Activated naive CD8-positive, alpha-beta T cell treated with anti-CD3 and anti-CD28 coated beads, Interleukin-2, amount 10 ng/mL, durations not matched to agents 7 days and 5 days (primary cell): ENCODE data around the gene FOLR1. TPM values are rescaled to one million over a fixed set of nuclear protein-coding genes. Genes with fewer than 3 reads are reported as not detected.

Source experiments
- ATAC-seq: fragments of 150-1000 bp; cut with Tn5 transposase; one replicate; pipeline ENCODE4 v1.10.0; 2021; ENCODE audit warnings: low read depth, moderate library complexity
- POLR2A ChIA-PET: fragments of 350-600 bp; sonication (Branson Sonifier 250); formaldehyde crosslinking; loops from one replicate; lab custom pipeline; 2021; ENCODE audit warnings: antibody characterized with exemption; lab: Charles Lee
- DNase-seq: peaks from one replicate; pipeline ENCODE4 v3.0.0; 2021
- H3K27ac Mint-ChIP-seq: one replicate; pipeline ENCODE4 v1.8.0; 2022; ENCODE audit warnings: mild to moderate bottlenecking, mixed read lengths
- H3K27me3 Mint-ChIP-seq: one replicate; pipeline ENCODE4 v1.8.0; 2022; ENCODE audit warnings: mild to moderate bottlenecking, moderate library complexity, mixed read lengths
- H3K36me3 Mint-ChIP-seq: one replicate; pipeline ENCODE4 v1.8.0; 2021; ENCODE audit warnings: mild to moderate bottlenecking, mixed read lengths
- H3K4me1 Mint-ChIP-seq: one replicate; pipeline ENCODE4 v1.8.0; 2021; ENCODE audit warnings: mixed read lengths
- H3K4me3 Mint-ChIP-seq: one replicate; pipeline ENCODE4 v1.8.0; 2022; ENCODE audit warnings: mild to moderate bottlenecking, moderate library complexity, mixed read lengths
- H3K9me3 Mint-ChIP-seq: one replicate; pipeline ENCODE4 v1.8.0; 2021; ENCODE audit warnings: mixed read lengths
- total RNA-seq, 2 experiments: library from RNA; stranded (reverse); gene quantifications; one replicate each; pipeline ENCODE4 v1.2.3, GENCODE V29; 2021

FOLR1 gene
- total RNA-seq, 2 experiments from 2014 or later: not detected

DNA sequence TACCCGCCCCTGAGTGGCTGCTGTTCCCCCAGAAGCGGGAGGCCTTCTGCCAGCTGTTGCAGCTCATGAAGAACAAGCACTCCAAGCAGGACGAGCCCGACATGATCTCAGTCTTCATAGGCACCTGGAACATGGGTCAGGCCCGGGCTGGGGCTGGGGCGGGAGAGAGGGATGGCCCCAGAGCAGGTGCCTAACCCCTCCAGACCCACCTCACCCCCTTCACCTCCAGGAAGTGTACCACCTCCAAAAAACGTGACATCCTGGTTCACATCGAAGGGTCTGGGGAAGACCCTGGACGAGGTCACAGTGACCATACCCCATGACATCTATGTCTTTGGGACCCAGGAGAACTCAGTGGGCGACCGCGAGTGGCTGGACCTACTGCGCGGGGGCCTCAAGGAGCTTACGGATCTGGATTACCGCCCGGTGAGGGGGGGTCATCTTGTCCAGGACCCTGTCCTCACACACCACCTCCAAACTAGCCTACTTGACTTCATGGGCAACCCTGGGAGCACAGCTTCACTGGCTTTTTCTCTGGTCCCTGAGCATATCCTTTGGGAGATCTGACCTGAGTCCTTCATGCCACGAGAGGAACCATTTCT lies 38.9 kb downstream of the FOLR1 start:
- Mint-ChIP-seq H3K4me1 (peaks cover 7% of the 10 kb centered on the region), H3K9me3 (no peaks in the 10 kb centered on the region), H3K4me3 (no peak overlapping the region), H3K27me3 (no peaks in the 10 kb centered on the region), H3K27ac (no peak overlapping the region), H3K36me3 (peaks cover 4% of the 10 kb centered on the region)
- DNase-seq (no peak), ATAC-seq (no peak)
- POLR2A ChIA-PET: no interaction called here

DNA sequence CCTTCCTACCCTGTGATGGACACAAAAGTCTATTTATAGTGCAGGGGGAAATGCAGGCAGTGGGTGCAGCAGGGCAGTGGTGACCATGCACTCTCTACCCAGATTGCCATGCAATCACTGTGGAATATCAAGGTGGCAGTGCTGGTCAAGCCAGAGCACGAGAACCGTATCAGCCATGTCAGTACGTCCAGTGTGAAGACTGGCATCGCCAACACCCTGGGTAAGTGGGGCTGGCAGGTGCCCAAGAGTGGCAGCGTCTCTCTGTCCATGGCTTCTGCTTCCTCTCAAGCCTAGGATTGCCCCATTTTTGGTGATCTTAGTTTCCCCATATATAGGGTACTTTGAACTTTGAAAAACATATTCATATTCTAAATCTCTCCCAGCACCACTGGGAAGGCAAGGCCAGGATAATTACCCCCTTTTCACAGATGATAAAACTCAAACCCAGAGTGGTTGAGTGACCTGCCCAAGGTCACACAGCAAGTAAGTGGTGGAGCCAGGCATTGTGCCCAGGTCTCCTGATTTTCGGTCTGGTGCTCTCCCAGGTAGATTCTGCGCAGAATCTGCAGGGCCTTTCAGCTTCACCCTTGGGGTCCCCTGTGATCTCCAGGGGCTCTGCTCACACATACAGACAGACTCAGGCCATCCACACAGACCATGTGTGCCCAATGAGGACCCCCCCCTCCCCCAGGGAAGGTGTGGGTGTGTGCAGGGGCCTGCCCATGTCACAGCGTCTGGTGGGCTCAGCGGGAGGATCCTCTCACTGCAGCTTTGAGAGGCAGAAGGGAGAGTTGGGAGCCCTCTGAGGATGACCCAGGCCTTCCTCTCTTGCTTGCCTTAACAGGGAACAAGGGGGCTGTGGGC lies 39.7 kb downstream of the FOLR1 start:
- POLR2A ChIA-PET: interaction anchor here (1.5 kb wide), 1 partner anchor 9 kb away, joined by 4 read pairs; no protein-coding TSS in a partner anchor
- ATAC-seq (no peak), DNase-seq (no peak)
- Mint-ChIP-seq H3K4me3 (no peak overlapping the region), H3K9me3 (no peaks in the 10 kb centered on the region), H3K4me1 (peaks cover 7% of the 10 kb centered on the region), H3K27ac (no peak overlapping the region), H3K27me3 (no peaks in the 10 kb centered on the region), H3K36me3 (peaks cover 4% of the 10 kb centered on the region)

DNA sequence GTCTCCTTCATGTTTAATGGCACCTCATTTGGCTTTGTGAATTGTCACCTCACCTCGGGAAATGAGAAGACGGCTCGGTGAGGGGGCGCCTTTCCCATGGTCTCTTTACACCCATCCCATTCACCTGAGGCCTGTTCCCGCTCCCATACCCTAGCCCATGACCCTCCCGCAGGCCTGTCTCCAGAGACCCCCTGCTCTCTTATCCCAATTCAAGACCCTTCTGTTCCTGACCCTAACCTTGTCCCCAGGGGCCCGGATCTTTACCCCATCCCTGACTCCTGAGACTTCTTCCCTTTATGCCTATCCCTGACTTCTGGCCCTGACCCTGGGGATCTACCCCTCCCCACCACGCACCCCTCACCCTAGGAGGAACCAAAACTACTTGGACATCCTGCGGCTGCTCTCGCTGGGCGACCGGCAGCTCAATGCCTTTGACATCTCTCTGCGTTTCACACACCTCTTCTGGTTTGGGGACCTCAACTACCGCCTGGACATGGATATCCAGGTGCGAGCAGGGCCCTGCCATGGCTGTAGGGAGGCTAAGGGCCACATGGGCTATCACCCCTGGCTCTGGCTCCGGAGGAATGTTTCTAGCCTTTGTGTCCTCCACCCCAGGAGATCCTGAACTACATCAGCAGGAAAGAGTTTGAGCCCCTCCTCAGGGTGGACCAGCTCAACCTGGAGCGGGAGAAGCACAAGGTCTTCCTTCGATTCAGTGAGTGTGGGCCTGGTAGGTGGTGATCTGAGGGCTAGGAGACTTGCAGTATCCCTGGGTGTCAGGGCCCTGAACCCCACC lies 40.5 kb downstream of the FOLR1 start:
- no peak overlapping the region for H3K27ac Mint-ChIP-seq
- POLR2A ChIA-PET: interaction anchor here (1.5 kb wide), 1 partner anchor 9 kb away, joined by 4 read pairs; no protein-coding TSS in a partner anchor
- H3K4me3 Mint-ChIP-seq: no peak overlapping the region
- no peaks in the 10 kb centered on the region for H3K27me3 Mint-ChIP-seq
- DNase-seq: no peak
- H3K36me3 Mint-ChIP-seq: peaks cover 4% of the 10 kb centered on the region
- no peaks in the 10 kb centered on the region for H3K9me3 Mint-ChIP-seq
- peaks cover 4% of the 10 kb centered on the region for H3K4me1 Mint-ChIP-seq
- no peak for ATAC-seq

DNA sequence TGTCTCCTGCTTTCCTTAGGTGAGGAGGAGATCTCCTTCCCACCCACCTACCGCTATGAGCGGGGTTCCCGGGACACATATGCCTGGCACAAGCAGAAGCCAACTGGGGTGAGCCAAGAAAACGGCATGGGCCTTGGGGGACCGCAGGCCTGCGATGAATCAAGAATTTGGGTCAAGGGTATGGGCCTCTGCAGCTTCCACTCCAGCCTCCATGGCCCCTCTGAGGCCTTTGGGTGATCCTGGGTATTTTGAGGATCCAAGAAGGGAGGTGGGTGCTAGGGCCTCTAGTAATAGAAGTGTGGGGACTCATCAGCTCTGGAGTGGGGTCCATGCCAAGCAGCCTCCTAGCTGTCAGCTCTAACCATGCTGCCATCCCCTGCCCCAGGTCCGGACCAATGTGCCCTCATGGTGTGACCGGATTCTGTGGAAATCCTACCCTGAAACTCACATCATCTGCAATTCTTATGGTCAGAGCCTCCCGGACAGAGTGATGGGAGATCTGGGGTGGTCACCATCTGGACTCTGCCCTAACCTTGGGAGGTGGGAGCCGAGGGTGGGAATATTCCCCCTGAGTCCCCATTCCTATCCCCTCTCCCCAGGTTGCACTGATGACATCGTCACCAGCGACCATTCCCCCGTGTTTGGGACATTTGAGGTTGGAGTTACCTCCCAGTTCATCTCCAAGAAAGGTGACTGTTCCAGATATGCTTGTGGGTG lies 41.3 kb downstream of the FOLR1 start:
- no peak for ATAC-seq
- Mint-ChIP-seq H3K4me3 (no peak overlapping the region), H3K27ac (no peak overlapping the region), H3K9me3 (no peaks in the 10 kb centered on the region), H3K27me3 (no peaks in the 10 kb centered on the region), H3K4me1 (peaks cover 4% of the 10 kb centered on the region), H3K36me3 (peaks cover 4% of the 10 kb centered on the region)
- DNase-seq: no peak
- POLR2A ChIA-PET: interaction anchor here (1.5 kb wide), 1 partner anchor 10 kb away, joined by 4 read pairs; no protein-coding TSS in a partner anchor

DNA sequence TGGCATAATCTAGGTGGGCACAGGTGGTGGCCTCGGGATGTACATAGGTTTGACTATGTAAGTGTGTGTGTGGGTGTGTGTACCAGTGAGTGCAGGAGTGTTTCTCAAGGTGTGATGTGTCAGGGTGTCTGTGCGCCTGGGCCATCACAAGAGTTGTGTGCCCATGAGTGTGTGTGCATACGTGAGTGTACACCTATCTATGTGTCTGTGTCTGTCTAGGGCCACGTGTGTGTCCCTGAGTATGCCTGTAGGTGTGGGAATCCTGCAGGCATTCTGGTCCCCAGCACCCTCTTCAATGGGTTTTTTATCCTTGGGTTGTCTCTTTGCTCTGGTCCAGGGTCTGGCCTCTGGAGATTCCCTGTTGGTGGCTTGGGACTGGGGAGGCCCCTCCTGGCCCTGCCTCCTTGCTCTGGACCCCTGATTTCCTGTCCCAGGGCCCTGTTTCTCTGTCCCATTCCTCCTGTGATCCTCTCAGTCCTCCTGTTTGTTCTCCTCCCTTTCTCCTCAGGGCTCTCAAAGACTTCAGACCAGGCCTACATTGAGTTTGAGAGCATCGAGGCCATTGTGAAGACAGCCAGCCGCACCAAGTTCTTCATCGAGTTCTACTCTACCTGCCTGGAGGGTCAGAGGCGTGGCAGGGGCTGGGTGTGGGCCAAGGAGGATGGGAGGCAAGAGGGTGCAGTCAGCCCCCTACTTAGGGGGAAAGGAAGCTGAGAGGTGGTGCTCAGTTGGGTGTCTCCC lies 42.0 kb downstream of the FOLR1 start:
- Mint-ChIP-seq H3K4me3 (no peak overlapping the region), H3K27me3 (peaks cover 4% of the 10 kb centered on the region), H3K36me3 (peaks cover 5% of the 10 kb centered on the region), H3K27ac (no peak overlapping the region), H3K4me1 (peaks cover 6% of the 10 kb centered on the region), H3K9me3 (no peaks in the 10 kb centered on the region)
- DNase-seq (no peak), ATAC-seq (no peak)
- POLR2A ChIA-PET: interaction anchor here (1.3 kb wide), 1 partner anchor 9 kb away, joined by 4 read pairs; the partner anchor contains the start of gene INPPL1

DNA sequence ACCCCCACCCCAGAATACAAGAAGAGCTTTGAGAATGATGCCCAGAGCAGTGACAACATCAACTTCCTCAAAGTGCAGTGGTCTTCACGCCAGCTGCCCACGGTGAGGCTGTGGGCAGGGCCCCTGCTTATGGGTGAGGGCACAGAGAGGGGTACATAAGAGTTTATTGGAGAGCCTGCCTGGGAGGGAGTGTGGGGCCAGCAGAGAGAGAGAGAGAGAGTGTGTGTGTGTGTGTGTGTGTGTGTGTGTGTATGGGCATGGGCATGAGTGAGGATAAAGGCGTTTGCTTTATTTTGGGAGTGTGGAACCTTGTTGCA lies 42.5 kb downstream of the FOLR1 start:
- H3K4me1 Mint-ChIP-seq: peaks cover 9% of the 10 kb centered on the region
- no peak for ATAC-seq
- no peak overlapping the region for H3K27ac Mint-ChIP-seq
- H3K4me3 Mint-ChIP-seq: no peak overlapping the region
- POLR2A ChIA-PET: interaction anchor here (1.3 kb wide), 1 partner anchor 10 kb away, joined by 4 read pairs; the partner anchor contains the start of gene INPPL1
- H3K9me3 Mint-ChIP-seq: no peaks in the 10 kb centered on the region
- peaks cover 9% of the 10 kb centered on the region for H3K27me3 Mint-ChIP-seq
- peaks cover 6% of the 10 kb centered on the region for H3K36me3 Mint-ChIP-seq
- DNase-seq: no peak

DNA sequence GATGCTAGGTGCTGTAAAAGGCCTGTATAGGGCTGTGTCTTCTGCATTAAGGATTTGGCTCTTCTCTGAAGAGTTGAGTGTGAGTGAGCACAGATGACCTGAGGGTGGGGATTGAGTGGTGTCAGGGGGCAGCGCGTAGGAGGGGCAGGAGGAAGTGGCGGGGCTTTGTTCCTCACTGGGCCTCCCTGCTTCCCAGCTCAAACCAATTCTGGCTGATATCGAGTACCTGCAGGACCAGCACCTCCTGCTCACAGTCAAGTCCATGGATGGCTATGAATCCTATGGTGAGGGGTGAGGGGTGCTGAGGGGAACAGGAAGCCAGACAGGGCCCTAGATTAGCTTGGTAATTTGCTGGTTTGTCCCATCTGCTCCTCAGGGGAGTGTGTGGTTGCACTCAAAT lies 43.0 kb downstream of the FOLR1 start:
- Mint-ChIP-seq H3K36me3 (peaks cover 6% of the 10 kb centered on the region), H3K4me1 (peaks cover 9% of the 10 kb centered on the region), H3K9me3 (no peaks in the 10 kb centered on the region), H3K4me3 (no peak overlapping the region), H3K27me3 (peaks cover 10% of the 10 kb centered on the region), H3K27ac (no peak overlapping the region)
- ATAC-seq: no peak
- POLR2A ChIA-PET: interaction anchor here (1.3 kb wide), 1 partner anchor 10 kb away, joined by 4 read pairs; the partner anchor contains the start of gene INPPL1
- DNase-seq: no peak

DNA sequence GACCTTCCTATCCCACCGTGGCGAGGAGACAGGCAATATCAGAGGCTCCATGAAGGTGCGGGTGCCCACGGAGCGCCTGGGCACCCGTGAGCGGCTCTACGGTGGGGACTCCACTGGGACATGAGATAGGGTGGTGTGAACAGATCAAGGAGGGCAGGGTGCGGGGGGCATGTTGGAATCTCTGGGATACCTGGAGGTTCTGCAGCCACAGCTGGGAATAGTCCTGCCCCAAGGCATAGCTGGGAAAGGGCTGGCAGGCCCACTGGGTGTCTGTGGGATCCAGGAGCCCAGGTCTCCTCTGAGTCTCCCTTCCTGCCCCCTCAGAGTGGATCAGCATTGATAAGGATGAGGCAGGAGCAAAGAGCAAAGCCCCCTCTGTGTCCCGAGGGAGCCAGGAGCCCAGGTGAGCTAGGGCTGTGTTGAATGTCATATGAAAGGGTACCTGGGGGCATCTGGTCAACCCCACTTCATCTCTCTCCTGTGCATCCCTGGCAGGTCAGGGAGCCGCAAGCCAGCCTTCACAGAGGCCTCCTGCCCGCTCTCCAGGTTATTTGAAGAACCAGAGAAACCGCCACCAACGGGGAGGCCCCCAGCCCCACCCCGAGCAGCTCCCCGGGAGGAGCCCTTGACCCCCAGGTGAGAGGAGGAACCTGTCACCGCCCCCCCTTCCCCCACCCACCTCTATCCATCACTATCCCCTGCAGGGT lies 43.6 kb downstream of the FOLR1 start:
- Mint-ChIP-seq H3K9me3 (no peaks in the 10 kb centered on the region), H3K4me3 (no peak overlapping the region), H3K36me3 (peaks cover 8% of the 10 kb centered on the region), H3K27me3 (peaks cover 14% of the 10 kb centered on the region), H3K27ac (no peak overlapping the region), H3K4me1 (peaks cover 12% of the 10 kb centered on the region)
- POLR2A ChIA-PET: interaction anchor here (1.2 kb wide), 1 partner anchor 10 kb away, joined by 4 read pairs; the partner anchor contains the start of gene INPPL1
- ATAC-seq (no peak), DNase-seq (no peak)

DNA sequence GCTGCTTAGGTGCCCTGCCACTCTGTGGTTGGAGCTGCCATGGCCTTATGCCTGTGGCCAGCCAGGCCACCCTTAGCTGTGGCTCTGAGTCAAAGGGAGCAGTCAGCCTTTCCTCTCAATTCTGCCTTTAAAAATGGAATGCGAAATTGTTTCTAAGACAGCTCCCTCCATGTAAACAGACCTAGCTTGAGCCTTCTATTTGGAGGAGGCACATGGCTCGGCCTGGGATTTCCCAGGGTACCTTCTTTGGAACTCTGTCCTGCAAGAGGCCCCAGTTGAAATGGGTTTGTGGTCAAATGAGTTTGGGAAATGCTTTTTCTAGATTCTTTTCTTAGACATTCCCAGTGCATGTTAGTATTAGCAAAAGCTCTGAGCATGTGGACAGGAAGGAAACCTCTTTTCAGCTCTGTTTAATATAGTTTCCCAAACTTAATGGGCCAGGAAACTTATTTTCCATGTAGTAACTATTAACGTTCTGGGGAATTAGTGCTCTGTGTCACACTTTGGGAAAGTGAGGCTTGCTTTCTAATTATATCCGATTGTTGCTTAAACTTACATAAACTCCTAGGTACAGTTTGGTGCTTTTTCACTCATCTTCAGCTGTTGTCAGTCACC lies 44.2 kb downstream of the FOLR1 start:
- no peak overlapping the region for H3K27ac Mint-ChIP-seq
- no peaks in the 10 kb centered on the region for H3K9me3 Mint-ChIP-seq
- DNase-seq (no peak), ATAC-seq (no peak)
- peaks cover 21% of the 10 kb centered on the region for H3K27me3 Mint-ChIP-seq
- peaks cover 8% of the 10 kb centered on the region for H3K36me3 Mint-ChIP-seq
- peaks cover 15% of the 10 kb centered on the region for H3K4me1 Mint-ChIP-seq
- POLR2A ChIA-PET: interaction anchor here (1.2 kb wide), 1 partner anchor 11 kb away, joined by 4 read pairs; the partner anchor contains the start of gene INPPL1
- no peak overlapping the region for H3K4me3 Mint-ChIP-seq

DNA sequence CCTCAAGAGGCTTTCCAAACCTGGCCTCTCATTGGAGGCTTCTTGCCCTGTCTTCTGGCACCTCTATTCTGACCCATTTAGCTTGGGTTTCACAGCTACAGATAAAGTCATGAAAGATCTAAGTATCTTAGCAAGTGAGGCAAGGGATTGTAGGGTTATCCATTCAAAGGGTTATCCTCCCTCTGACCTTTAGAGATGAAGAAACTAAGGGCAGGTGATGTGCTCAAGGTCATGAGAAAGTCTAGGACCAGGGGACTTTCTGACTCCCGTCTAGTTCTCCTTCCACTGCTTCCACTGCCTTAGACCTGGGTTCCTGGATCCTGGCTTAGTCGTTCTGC lies 44.8 kb downstream of the FOLR1 start:
- ATAC-seq: no peak
- Mint-ChIP-seq H3K27ac (no peak overlapping the region), H3K4me3 (no peak overlapping the region), H3K4me1 (peaks cover 17% of the 10 kb centered on the region), H3K9me3 (no peaks in the 10 kb centered on the region), H3K36me3 (peaks cover 8% of the 10 kb centered on the region), H3K27me3 (peaks cover 26% of the 10 kb centered on the region)
- no peak for DNase-seq
- POLR2A ChIA-PET: no interaction called here

DNA sequence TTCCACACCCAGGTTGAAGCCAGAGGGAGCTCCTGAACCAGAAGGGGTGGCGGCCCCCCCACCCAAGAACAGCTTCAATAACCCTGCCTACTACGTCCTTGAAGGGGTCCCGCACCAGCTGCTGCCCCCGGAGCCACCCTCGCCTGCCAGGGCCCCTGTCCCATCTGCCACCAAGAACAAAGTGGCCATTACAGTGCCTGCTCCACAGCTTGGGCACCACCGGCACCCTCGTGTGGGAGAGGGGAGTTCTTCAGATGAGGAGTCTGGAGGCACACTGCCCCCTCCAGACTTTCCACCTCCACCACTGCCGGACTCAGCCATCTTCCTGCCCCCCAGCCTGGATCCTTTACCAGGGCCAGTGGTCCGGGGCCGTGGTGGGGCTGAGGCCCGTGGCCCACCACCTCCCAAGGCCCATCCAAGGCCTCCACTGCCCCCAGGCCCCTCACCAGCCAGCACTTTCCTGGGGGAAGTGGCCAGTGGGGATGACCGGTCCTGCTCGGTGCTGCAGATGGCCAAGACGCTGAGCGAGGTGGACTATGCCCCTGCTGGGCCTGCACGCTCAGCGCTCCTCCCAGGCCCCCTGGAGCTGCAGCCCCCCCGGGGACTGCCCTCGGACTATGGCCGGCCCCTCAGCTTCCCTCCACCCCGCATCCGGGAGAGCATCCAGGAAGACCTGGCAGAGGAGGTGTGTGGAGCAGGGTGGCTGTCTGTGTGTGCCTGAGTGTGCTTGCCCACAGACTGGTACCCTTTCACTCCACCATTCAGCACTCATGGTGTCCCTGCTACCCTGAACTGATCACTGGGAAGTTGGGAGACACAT lies 45.4 kb downstream of the FOLR1 start:
- H3K27ac Mint-ChIP-seq: no peak overlapping the region
- peaks cover 17% of the 10 kb centered on the region for H3K4me1 Mint-ChIP-seq
- peak; percentile 23 for DNase-seq
- POLR2A ChIA-PET: interaction anchor here (1.6 kb wide), 1 partner anchor 14 kb away, joined by 6 read pairs; no protein-coding TSS in a partner anchor
- ATAC-seq: no peak
- H3K27me3 Mint-ChIP-seq: peaks cover 32% of the 10 kb centered on the region
- H3K36me3 Mint-ChIP-seq: peaks cover 10% of the 10 kb centered on the region
- no peak overlapping the region for H3K4me3 Mint-ChIP-seq
- H3K9me3 Mint-ChIP-seq: no peaks in the 10 kb centered on the region
